K562 (cell line): Measurements from ENCODE around the gene ADRB1. TPM values are rescaled to one million over a fixed set of nuclear protein-coding genes. Genes with fewer than 3 reads are reported as not detected.

Experiments used
- ATAC-seq: fragments of 200-7000 bp; cut with Tn5 transposase; 3 replicates; pipeline ENCODE4 v1.9.1; 2020; ENCODE audit warnings: moderate library complexity
- BruUV-seq: library from RNA; stranded (reverse); fragments of 400-500 nt; replicated peaks from 2 replicates; lab custom pipeline; 2021; lab: Mats Ljungman, UMichigan
- CTCF ChIA-PET: fragments of 300-600 bp; formaldehyde crosslinking; extraction: SDS; loops from one replicate; lab custom pipeline; 2021; ENCODE audit warnings: low intra/inter-chr PET ratio; lab: Yijun Ruan, JAX
- POLR2A ChIA-PET: fragments of 300-600, 350-650 bp; sonication (Branson Sonifier 250); formaldehyde crosslinking; extraction: SDS; loops from one replicate; lab custom pipeline; 2021; ENCODE audit warnings: antibody characterized with exemption, inconsistent platforms; lab: Yijun Ruan, JAX
- DNase-seq, 4 experiments: peaks; one replicate each; pipeline versions ENCODE4 v3.0.0 to v3.0.0-alpha.2; 2011 to 2018; ENCODE audit warnings: low spot score in 3 of 4, mixed read lengths in 3 of 4; ENCODE audit errors: extremely low read depth in 1 of 4
- FAIRE-seq: peaks from 2 replicates; lab custom pipeline; 2011; peaks lifted over from hg19 to GRCh38; lab: Jason Lieb, UNC
- H2AFZ ChIP-seq: 2 replicates; pipeline ENCODE4 v1.6.0; 2011; ENCODE audit warnings: low read depth, low read length, control low read depth, inconsistent platforms
- H3K27ac ChIP-seq: fragments of 200-600 bp; 3 replicates; pipeline ENCODE4 v1.8.0; 2011; ENCODE audit warnings: low read depth, mild to moderate bottlenecking, control low read depth, inconsistent platforms, low read length, moderate library complexity, mixed read lengths; ENCODE audit errors: extremely low read depth
- H3K27me3 ChIP-seq, 2 experiments: fragments of 300-600 bp in 1 of 2; 2 replicates in 1 of 2; 3 replicates in 1 of 2; pipeline versions ENCODE4 v1.6.0 to v1.8.0; 2011; ENCODE audit warnings: inconsistent platforms in 2 of 2, low read length in 2 of 2, mild to moderate bottlenecking in 1 of 2, mixed read lengths in 1 of 2, moderate library complexity in 1 of 2; ENCODE audit not compliant: control insufficient read depth in 2 of 2, insufficient read depth in 2 of 2
- H3K36me3 ChIP-seq: fragments of 300-600 bp; 3 replicates; pipeline ENCODE4 v1.8.0; 2011; ENCODE audit warnings: mild to moderate bottlenecking, low read length, inconsistent platforms; ENCODE audit not compliant: control insufficient read depth, insufficient read depth
- H3K4me1 ChIP-seq, 2 experiments: fragments of 200-600 bp in 1 of 2; replicated peaks in 1 of 2; 2 replicates in 1 of 2; 3 replicates in 1 of 2; pipeline versions ENCODE4 v1.5.1 to v1.8.0; 2011; ENCODE audit warnings: inconsistent platforms in 2 of 2, low read length in 2 of 2, mild to moderate bottlenecking in 1 of 2, mixed read lengths in 1 of 2, moderate library complexity in 1 of 2; ENCODE audit not compliant: control insufficient read depth in 2 of 2, insufficient read depth in 2 of 2
- H3K4me2 ChIP-seq: 2 replicates; pipeline ENCODE4 v1.6.1; 2011; ENCODE audit warnings: low read length, control low read depth, inconsistent platforms, mixed read lengths; ENCODE audit not compliant: insufficient read depth
- H3K4me3 ChIP-seq: fragments of 200-600 bp; sonication (generic), shearing (Covaris generic); 2 replicates; pipeline ENCODE4 v1.5.1; 2016; ENCODE audit warnings: control low read depth, inconsistent platforms
- H3K79me2 ChIP-seq: fragments of 200-600 bp; 3 replicates; pipeline ENCODE4 v1.8.0; 2011; ENCODE audit warnings: low read length, inconsistent platforms; ENCODE audit not compliant: control insufficient read depth, insufficient read depth
- H3K9ac ChIP-seq, 2 experiments: 2 replicates each; pipeline versions ENCODE4 v1.6.0 to v1.6.1; 2011; ENCODE audit warnings: low read depth in 2 of 2, low read length in 2 of 2, control low read depth in 1 of 2, inconsistent platforms in 1 of 2, mild to moderate bottlenecking in 1 of 2, mixed read lengths in 1 of 2; ENCODE audit not compliant: insufficient read depth in 1 of 2
- H3K9me1 ChIP-seq: one replicate; pipeline ENCODE4 v1.6.0; 2011; ENCODE audit warnings: inconsistent platforms, mild to moderate bottlenecking, low read length, moderate library complexity; ENCODE audit not compliant: control insufficient read depth, insufficient read depth
- H3K9me3 ChIP-seq: replicated peaks from 2 replicates; pipeline ENCODE4 v1.5.1; 2011; ENCODE audit warnings: low read depth, low read length, inconsistent platforms; ENCODE audit not compliant: control insufficient read depth, insufficient read depth
- H4K20me1 ChIP-seq: replicated peaks from 2 replicates; pipeline ENCODE4 v1.6.1; 2011; ENCODE audit warnings: low read length, inconsistent platforms, mixed read lengths; ENCODE audit not compliant: control insufficient read depth, insufficient read depth
- CHD1 ChIP-seq: fragments of 200-600 bp; sonication (generic); IDR thresholded peaks from one replicate; pipeline ENCODE4 v1.6.1; 2012; ENCODE audit warnings: mild to moderate bottlenecking, moderate library complexity, low read length, inconsistent platforms
- NFATC3 ChIP-seq: fragments of 450-650 bp; IDR thresholded peaks from 2 replicates; pipeline ENCODE4 v1.6.1; 2017; ENCODE audit warnings: mild to moderate bottlenecking
- ZFP1 ChIP-seq: fragments of 450-650 bp; formaldehyde crosslinking; IDR thresholded peaks from 2 replicates; pipeline ENCODE4 v1.4.0; 2020; ENCODE audit warnings: mild to moderate bottlenecking, mixed read lengths
- ZNF124 ChIP-seq: sonication (generic); formaldehyde crosslinking; IDR thresholded peaks from 2 replicates; pipeline ENCODE4 v1.8.1; 2022; ENCODE audit warnings: missing genetic modification reagents
- ZNF717 ChIP-seq: fragments of 250-450 bp; sonication (Bioruptor Pico); IDR thresholded peaks from 2 replicates; pipeline ENCODE4 v1.5.0; 2021
- WGBS: fragments of 100-300 bp; shearing (Covaris generic); methylation state at CpG from one replicate; pipeline ENCODE4 v1.1.6; 2016; ENCODE audit warnings: low coverage, mixed read lengths; ENCODE audit not compliant: insufficient coverage; ENCODE audit errors: missing lambda C conversion rate; 5-methylcytosine and 5-hydroxymethylcytosine counted together
- in situ Hi-C: fragments of 300-500 bp; cut with MboI; formaldehyde crosslinking; loops from 4 replicates; pipeline ENCODE4 v1.15.0; 2018; ENCODE audit warnings: inconsistent platforms, mixed read lengths
- intact Hi-C: fragments of 100-400 bp; cut with micrococcal nuclease; formaldehyde crosslinking; loops from 2 replicates; pipeline ENCODE4 v1.14.2; 2022
- polyA plus RNA-seq, 8 experiments: library from polyadenylated mRNA; depleted of rRNA in 4 of 8; stranded (reverse) in 5 of 8; unstranded in 3 of 8; fragments of >200 nt; fragmentation: Nextera tagmentation in 2 of 8; fragmentation: Illumina TruSeq in 1 of 8; extraction: Ambion mirVana in 2 of 8; extraction: Trizol in 1 of 8; gene quantifications; 2 replicates each; pipeline versions ENCODE4 v1.2.1 to v1.2.3, GENCODE V29; 2011 to 2014; ENCODE audit warnings: inconsistent platforms in 1 of 8, missing spikeins in 1 of 8
- total RNA-seq, 7 experiments: library from RNA; depleted of rRNA in 6 of 7; stranded (reverse); fragments of >200 nt in 6 of 7; fragmentation: Illumina TruSeq in 2 of 7; extraction: Trizol in 2 of 7; gene quantifications; 2 replicates each; pipeline versions ENCODE4 v1.2.1 to v1.2.3, GENCODE V29; 2011 to 2021; ENCODE audit warnings: low replicate concordance in 1 of 7
- TF ChIP-seq, protein P1 (sequence below): fragments of 250-450 bp; sonication (Bioruptor Pico); IDR thresholded peaks from 2 replicates; pipeline ENCODE4 v1.5.0; 2022; ENCODE audit warnings: mild to moderate bottlenecking
- TF ChIP-seq, protein P2 (sequence below), 2 experiments: fragments of 450-650 bp in 1 of 2; sonication (generic) in 1 of 2; formaldehyde crosslinking in 1 of 2; IDR thresholded peaks in 1 of 2; conservative IDR thresholded peaks in 1 of 2; 2 replicates each; pipeline versions ENCODE4 v1.6.1 to v1.8.1; 2016 to 2023; ENCODE audit warnings: mild to moderate bottlenecking in 2 of 2, moderate library complexity in 2 of 2, inconsistent platforms in 1 of 2, missing genetic modification reagents in 1 of 2

ADRB1 gene
- total and polyA plus RNA-seq, 9 of the 15 experiments (the other 6 are each of a cell fraction or from before 2014, with no cell fraction given), result 0.07 to 0.11 (median 0.09) TPM; not detected in 6

DNA sequence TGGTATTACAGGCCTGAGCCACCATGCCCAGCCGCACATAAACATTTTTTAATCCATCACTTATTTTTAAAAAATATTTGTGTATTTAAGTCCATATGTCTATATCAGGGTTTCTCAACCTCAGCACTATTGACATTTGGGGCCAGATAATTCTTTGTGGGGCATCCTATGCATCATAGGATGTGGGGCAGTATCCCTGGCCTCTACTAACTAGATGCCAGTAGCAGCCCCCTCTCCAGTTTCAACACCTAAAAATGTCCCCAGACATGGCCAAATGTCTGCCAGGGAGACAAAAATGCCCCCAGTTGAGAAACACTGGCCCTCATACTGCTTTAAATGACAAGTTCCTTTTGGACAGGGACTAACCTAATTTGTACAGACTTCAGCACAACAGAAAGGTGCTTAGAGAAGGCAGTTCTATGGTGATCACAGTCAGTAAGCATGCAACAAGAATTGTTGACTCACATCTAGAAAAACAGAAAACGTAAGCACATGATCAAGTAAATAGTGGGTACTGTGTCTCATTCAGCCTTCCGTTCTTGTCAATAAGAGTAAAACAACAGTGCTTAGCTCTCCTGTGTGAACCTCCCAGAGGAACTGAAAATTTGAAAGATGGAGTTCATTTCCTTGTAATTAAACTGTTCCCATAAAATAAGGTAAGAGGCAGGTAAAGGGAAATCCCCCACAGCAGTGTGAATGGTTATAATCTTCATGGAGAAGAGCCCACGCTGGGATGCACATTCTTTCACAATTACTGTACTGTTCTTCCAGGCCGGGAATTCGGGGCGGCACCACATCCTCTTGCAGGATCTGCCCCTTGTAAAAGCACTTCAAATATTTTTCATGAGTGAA, 17.3 kb upstream of the ADRB1 start:
- Histone ChIP-seq H3K4me1 (peaks cover 5 to 15% of the 10 kb centered on the region in 2 experiments; a peak in 4 of 5 replicates), H4K20me1 (no peaks in the 10 kb centered on the region), H3K4me3 (no peak overlapping the region), H3K4me2 (no peak overlapping the region), H3K9me3 (no peaks in the 10 kb centered on the region), H3K36me3 (no peaks in the 10 kb centered on the region), H3K9me1 (no peaks in the 10 kb centered on the region), H3K27me3 (no peaks in the 10 kb centered on the region; a peak in 1 of 5 replicates), H3K79me2 (no peaks in the 10 kb centered on the region), H3K27ac (no peak overlapping the region), H3K9ac (no peak overlapping the region), H2AFZ (no peak overlapping the region)
- intact Hi-C loops, result loop anchor here (10.0 kb wide), 1 partner anchor 172 kb away; the partner anchor contains the start of genes DCLRE1A and NHLRC2
- WGBS, result 78% methylated on average over 7 of the region's 7 CpGs
- no peak for TF ChIP-seq ZNF124 (CRISPR knock-in tag)
- TF ChIP-seq, protein P1, sequence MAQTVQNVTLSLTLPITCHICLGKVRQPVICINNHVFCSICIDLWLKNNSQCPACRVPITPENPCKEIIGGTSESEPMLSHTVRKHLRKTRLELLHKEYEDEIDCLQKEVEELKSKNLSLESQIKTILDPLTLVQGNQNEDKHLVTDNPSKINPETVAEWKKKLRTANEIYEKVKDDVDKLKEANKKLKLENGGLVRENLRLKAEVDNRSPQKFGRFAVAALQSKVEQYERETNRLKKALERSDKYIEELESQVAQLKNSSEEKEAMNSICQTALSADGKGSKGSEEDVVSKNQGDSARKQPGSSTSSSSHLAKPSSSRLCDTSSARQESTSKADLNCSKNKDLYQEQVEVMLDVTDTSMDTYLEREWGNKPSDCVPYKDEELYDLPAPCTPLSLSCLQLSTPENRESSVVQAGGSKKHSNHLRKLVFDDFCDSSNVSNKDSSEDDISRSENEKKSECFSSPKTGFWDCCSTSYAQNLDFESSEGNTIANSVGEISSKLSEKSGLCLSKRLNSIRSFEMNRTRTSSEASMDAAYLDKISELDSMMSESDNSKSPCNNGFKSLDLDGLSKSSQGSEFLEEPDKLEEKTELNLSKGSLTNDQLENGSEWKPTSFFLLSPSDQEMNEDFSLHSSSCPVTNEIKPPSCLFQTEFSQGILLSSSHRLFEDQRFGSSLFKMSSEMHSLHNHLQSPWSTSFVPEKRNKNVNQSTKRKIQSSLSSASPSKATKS, result no peak
- TF ChIP-seq, protein P2, sequence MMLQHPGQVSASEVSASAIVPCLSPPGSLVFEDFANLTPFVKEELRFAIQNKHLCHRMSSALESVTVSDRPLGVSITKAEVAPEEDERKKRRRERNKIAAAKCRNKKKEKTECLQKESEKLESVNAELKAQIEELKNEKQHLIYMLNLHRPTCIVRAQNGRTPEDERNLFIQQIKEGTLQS (IDR thresholded peaks at IDR 0.05), result no peak
- TF ChIP-seq, protein P2 (CRISPR knock-in tag; conservative IDR thresholded peaks at IDR 0.05), result no peak
- TF ChIP-seq NFATC3, result no peak
- no peak for TF ChIP-seq ZFP1 (CRISPR knock-in tag)
- TF ChIP-seq CHD1, result no peak
- TF ChIP-seq ZNF717 (CRISPR knock-in tag), result no peak
- no peak for DNase-seq
- CTCF ChIA-PET, result no interaction called here
- in situ Hi-C loops, result no loop called here
- FAIRE-seq, result no peak
- ATAC-seq, result no peak
- no TSS peak for BruUV-seq
- POLR2A ChIA-PET, result no interaction called here
